CD4-positive, alpha-beta memory T cell (primary cell): ENCODE data around the gene PVALB. TPM values are rescaled to one million over a fixed set of nuclear protein-coding genes. Genes with fewer than 3 reads are reported as not detected.

Experiments used
- CTCF ChIA-PET: fragments of 350-600 bp; sonication (Branson Sonifier 250); formaldehyde crosslinking; loops from one replicate; lab custom pipeline; 2021; ENCODE audit warnings: inconsistent platforms; ENCODE audit not compliant: partially characterized antibody; lab: Charles Lee
- POLR2A ChIA-PET: fragments of 350-600 bp; sonication (Branson Sonifier 250); formaldehyde crosslinking; loops from one replicate; lab custom pipeline; 2021; ENCODE audit not compliant: partially characterized antibody; lab: Charles Lee
- DNase-seq, 5 donors: peaks; one replicate each; pipeline versions ENCODE4 v3.0.0 to v3.0.0-alpha.2; 2020 to 2022; ENCODE audit warnings: mixed read lengths in 1 of 5
- H3K27ac ChIP-seq: one replicate; pipeline ENCODE4 v1.7.0; 2013; ENCODE audit warnings: low read depth, low read length
- H3K27me3 ChIP-seq: 2 replicates; pipeline ENCODE4 v1.7.0; 2013; ENCODE audit warnings: mild to moderate bottlenecking, low read length, moderate library complexity; ENCODE audit not compliant: insufficient read depth
- H3K36me3 ChIP-seq: 2 replicates; pipeline ENCODE4 v1.7.0; 2013; ENCODE audit warnings: mild to moderate bottlenecking, low read length, moderate library complexity; ENCODE audit not compliant: insufficient read depth
- H3K4me1 ChIP-seq: 2 replicates; pipeline ENCODE4 v1.7.0; 2013; ENCODE audit warnings: mild to moderate bottlenecking, low read length, moderate library complexity; ENCODE audit not compliant: insufficient read depth
- H3K4me3 ChIP-seq, 2 donors: one replicate each; pipeline ENCODE4 v1.7.0; 2013; ENCODE audit warnings: low read length in 2 of 2, mild to moderate bottlenecking in 1 of 2
- H3K9me3 ChIP-seq, 2 donors: one replicate each; pipeline ENCODE4 v1.7.0; 2013; ENCODE audit warnings: low read length in 2 of 2, control low read depth in 1 of 2; ENCODE audit not compliant: control insufficient read depth in 1 of 2
- H3K27ac Mint-ChIP-seq, 7 donors: one replicate each; pipeline ENCODE4 v1.8.0; 2020 to 2021; ENCODE audit warnings: mixed read lengths in 7 of 7, mild to moderate bottlenecking in 6 of 7, inconsistent platforms in 3 of 7, moderate library complexity in 3 of 7
- H3K27me3 Mint-ChIP-seq, 2 donors: one replicate each; pipeline ENCODE4 v1.8.0; 2020 to 2021; ENCODE audit warnings: mixed read lengths in 2 of 2
- H3K36me3 Mint-ChIP-seq, 2 donors: one replicate each; pipeline ENCODE4 v1.8.0; 2020 to 2021; ENCODE audit warnings: mixed read lengths in 2 of 2, inconsistent platforms in 1 of 2, mild to moderate bottlenecking in 1 of 2
- H3K4me1 Mint-ChIP-seq, 4 donors: one replicate each; pipeline ENCODE4 v1.8.0; 2020 to 2021; ENCODE audit warnings: mixed read lengths in 4 of 4, mild to moderate bottlenecking in 1 of 4
- H3K4me3 Mint-ChIP-seq, 8 donors: one replicate each; pipeline ENCODE4 v1.8.0; 2020 to 2021; ENCODE audit warnings: mixed read lengths in 8 of 8, mild to moderate bottlenecking in 7 of 8, moderate library complexity in 6 of 8, inconsistent platforms in 3 of 8
- H3K9me3 Mint-ChIP-seq, 8 donors: one replicate each; pipeline ENCODE4 v1.8.0; 2020 to 2021; ENCODE audit warnings: mixed read lengths in 8 of 8, mild to moderate bottlenecking in 5 of 8, inconsistent platforms in 3 of 8, moderate library complexity in 1 of 8
- intact Hi-C: fragments of 100-400 bp; cut with micrococcal nuclease; formaldehyde crosslinking; loops from one replicate; pipeline ENCODE4 v1.15.1; 2023
- polyA plus RNA-seq, 2 donors: library from polyadenylated mRNA; unstranded; fragments of 300-500 nt; fragmentation: Illumina TruSeq; gene quantifications; one replicate each; pipeline ENCODE4 v1.2.3, GENCODE V29; 2021
- total RNA-seq, 2 experiments: library from RNA; stranded (reverse); gene quantifications; one replicate each; pipeline ENCODE4 v1.2.3, GENCODE V29; 2021

PVALB gene
- total and polyA plus RNA-seq, 4 experiments from 2014 or later: not detected

GRCh38 chr22:36787204-36787988 is 29.4 kb downstream of the PVALB start:
- Mint-ChIP-seq H3K36me3 (no peaks in the 10 kb centered on the region), H3K27ac (no peak overlapping the region), H3K4me3 (no peak overlapping the region), H3K27me3 (peaks cover 3 to 8% of the 10 kb centered on the region in 2 donors), H3K9me3 (peaks cover 0 to 1% (median 0%) of the 10 kb centered on the region in 8 donors), H3K4me1 (peaks cover 3 to 12% (median 4%) of the 10 kb centered on the region in 4 donors)
- Histone ChIP-seq H3K4me3 (no peak overlapping the region), H3K27ac (no peak overlapping the region), H3K4me1 (peaks cover 2% of the 10 kb centered on the region), H3K9me3 (no peaks in the 10 kb centered on the region), H3K27me3 (peaks cover 5% of the 10 kb centered on the region), H3K36me3 (no peaks in the 10 kb centered on the region)
- POLR2A ChIA-PET: no interaction called here
- CTCF ChIA-PET: interaction anchor here (0.9 to 3.1 kb wide), 5 partner anchors 29 to 188 kb away, joined by 3 to 14 read pairs (median 4); no protein-coding TSS in a partner anchor
- no peak for DNase-seq
- intact Hi-C loops: no loop called here

GRCh38 chr22:36783743-36784142 is 33.1 kb downstream of the PVALB start:
- H3K36me3 Mint-ChIP-seq: no peaks in the 10 kb centered on the region
- intact Hi-C loops: loop anchor here (5.0 kb wide), 1 partner anchor 674 kb away; no protein-coding TSS in a partner anchor
- H3K27ac Mint-ChIP-seq: peak overlapping the region in 1 of 7 donors; percentile 52

GRCh38 chr22:36781656-36782627 is 34.9 kb downstream of the PVALB start:
- H3K4me3 ChIP-seq: no peak overlapping the region
- H3K9me3 ChIP-seq: no peaks in the 10 kb centered on the region
- H3K4me1 ChIP-seq: peaks cover 12% of the 10 kb centered on the region
- H3K4me3 Mint-ChIP-seq: peak overlapping the region in 2 of 8 donors; percentile 46 to 75
- peak; percentile 80 to 86 (median 82) for DNase-seq
- H3K27me3 Mint-ChIP-seq: peaks cover 3 to 4% of the 10 kb centered on the region in 2 donors
- CTCF ChIA-PET: interaction anchor here (0.7 to 5.4 kb wide), 12 partner anchors 8 to 479 kb away, joined by 3 to 42 read pairs (median 4); no protein-coding TSS in a partner anchor
- peaks cover 6 to 24% (median 17%) of the 10 kb centered on the region in 4 donors for H3K4me1 Mint-ChIP-seq
- intact Hi-C loops: loop anchor here (1.0 to 5.0 kb wide), 4 partner anchors 74 to 675 kb away; no protein-coding TSS in a partner anchor
- peaks cover 0 to 1% (median 0%) of the 10 kb centered on the region in 8 donors for H3K9me3 Mint-ChIP-seq
- H3K36me3 ChIP-seq: no peaks in the 10 kb centered on the region
- H3K27ac Mint-ChIP-seq: peak overlapping the region; percentile 14 to 86 (median 67)
- H3K27ac ChIP-seq: no peak overlapping the region
- POLR2A ChIA-PET: interaction anchor here (1.6 kb wide), 1 partner anchor 195 kb away, joined by 8 read pairs; no protein-coding TSS in a partner anchor
- H3K36me3 Mint-ChIP-seq: no peaks in the 10 kb centered on the region
- peaks cover 5% of the 10 kb centered on the region for H3K27me3 ChIP-seq

More at GRCh38 chr22:36783743-36784142, 33.1 kb downstream of the PVALB start:
- CTCF ChIA-PET: interaction anchor here (1.3 to 5.4 kb wide), 5 partner anchors 8 to 193 kb away, joined by 3 to 42 read pairs (median 17); partner anchors contain the start of gene IFT27
- H3K36me3 ChIP-seq: no peaks in the 10 kb centered on the region
- H3K4me3 ChIP-seq: no peak overlapping the region
- Mint-ChIP-seq H3K9me3 (peaks cover 0 to 1% (median 0%) of the 10 kb centered on the region in 8 donors), H3K27me3 (peaks cover 3 to 4% of the 10 kb centered on the region in 2 donors), H3K4me1 (peaks cover 5 to 18% (median 9%) of the 10 kb centered on the region in 4 donors), H3K4me3 (no peak overlapping the region)
- H3K9me3 ChIP-seq: no peaks in the 10 kb centered on the region
- peaks cover 10% of the 10 kb centered on the region for H3K4me1 ChIP-seq
- DNase-seq: no peak
- H3K27ac ChIP-seq: no peak overlapping the region
- POLR2A ChIA-PET: no interaction called here
- H3K27me3 ChIP-seq: peaks cover 5% of the 10 kb centered on the region

GRCh38 chr22:36778020-36778419 is 38.8 kb downstream of the PVALB start:
- intact Hi-C loops: loop anchor here (10.0 kb wide), 1 partner anchor 1473 kb away; no protein-coding TSS in a partner anchor
- H3K27me3 ChIP-seq: no peaks in the 10 kb centered on the region
- H3K4me1 ChIP-seq: peaks cover 27% of the 10 kb centered on the region
- no peak for DNase-seq
- Mint-ChIP-seq H3K9me3 (no peaks in the 10 kb centered on the region), H3K27me3 (no peaks in the 10 kb centered on the region), H3K4me3 (peak overlapping the region in 5 of 8 donors; percentile 34 to 79 (median 60)), H3K4me1 (peaks cover 18 to 40% (median 29%) of the 10 kb centered on the region in 4 donors), H3K36me3 (peaks cover 0 to 2% of the 10 kb centered on the region in 2 donors), H3K27ac (peak overlapping the region in 6 of 7 donors; percentile 24 to 75 (median 50))
- no peaks in the 10 kb centered on the region for H3K36me3 ChIP-seq
- ChIA-PET POLR2A (no interaction called here), CTCF (no interaction called here)
- no peak overlapping the region for H3K4me3 ChIP-seq
- no peak overlapping the region for H3K27ac ChIP-seq
- no peaks in the 10 kb centered on the region for H3K9me3 ChIP-seq

GRCh38 chr22:36776722-36777121 is 40.1 kb downstream of the PVALB start:
- H3K27ac ChIP-seq: peak overlapping the region; percentile 73
- H3K36me3 Mint-ChIP-seq: peaks cover 5 to 7% of the 10 kb centered on the region in 2 donors
- peak overlapping the region; percentile 85 to 95 (median 91) for H3K4me3 Mint-ChIP-seq
- H3K9me3 Mint-ChIP-seq: no peaks in the 10 kb centered on the region
- H3K4me3 ChIP-seq: peak overlapping the region in 1 of 2 donors; percentile 37
- no peaks in the 10 kb centered on the region for H3K36me3 ChIP-seq
- H3K9me3 ChIP-seq: no peaks in the 10 kb centered on the region
- intact Hi-C loops: loop anchor here (1.0 to 10.0 kb wide), 5 partner anchors 202 to 1472 kb away; partner anchors contain the start of genes EIF3D and KCTD17
- ChIA-PET POLR2A (interaction anchor here (0.7 to 2.3 kb wide), 12 partner anchors 18 to 831 kb away, joined by 3 to 20 read pairs (median 5); partner anchors contain the start of genes EIF3D, GGA1, IL2RB and MFNG), CTCF (interaction anchor here (1.0 to 3.2 kb wide), 8 partner anchors 11 to 268 kb away, joined by 3 to 19 read pairs (median 6); no protein-coding TSS in a partner anchor)
- H3K4me1 Mint-ChIP-seq: peaks cover 13 to 32% (median 24%) of the 10 kb centered on the region in 4 donors
- peak in 1 of 5 donors; percentile 44 for DNase-seq
- peak overlapping the region; percentile 93 to 99 (median 96) for H3K27ac Mint-ChIP-seq
- H3K4me1 ChIP-seq: peaks cover 19% of the 10 kb centered on the region
- H3K27me3 ChIP-seq: no peaks in the 10 kb centered on the region
- no peaks in the 10 kb centered on the region for H3K27me3 Mint-ChIP-seq

DNA sequence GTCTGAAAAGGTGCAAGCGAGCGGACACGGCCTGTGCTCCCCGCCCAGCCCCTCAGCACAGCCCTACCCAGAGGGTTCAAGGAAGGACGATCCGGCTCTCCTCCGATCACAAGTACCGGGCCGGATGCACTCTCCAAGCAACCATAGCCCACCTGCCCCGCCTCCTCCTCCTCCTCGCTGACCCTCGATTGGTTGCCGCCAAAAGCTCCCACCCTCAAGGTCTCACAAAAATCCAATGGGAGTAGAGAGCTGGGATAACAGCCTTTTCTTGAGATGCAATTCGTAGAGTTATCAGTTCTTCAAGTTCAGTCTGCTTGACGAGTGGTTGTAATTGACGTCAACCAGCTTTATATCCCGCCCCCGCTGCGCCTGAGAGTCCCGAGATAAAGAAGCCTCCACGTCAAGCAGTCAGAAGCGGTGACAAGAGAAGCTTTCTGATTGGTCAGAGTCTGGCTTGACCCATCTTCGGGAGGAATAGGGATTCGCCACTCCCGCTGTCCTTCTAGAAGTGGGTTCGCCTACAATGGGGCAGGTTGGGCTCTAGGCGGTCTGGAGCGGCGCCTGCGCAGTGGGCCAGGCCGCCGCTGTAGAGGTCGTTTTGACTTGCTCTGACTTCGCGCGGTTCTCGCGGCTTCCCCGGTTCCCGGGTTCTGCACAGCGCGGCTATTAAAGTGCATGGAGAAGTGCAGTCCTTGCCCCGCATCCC is 40.7 kb downstream of the PVALB start, which contains the start of gene IFT27:
TSS of gene IFT27 (minus strand) at position 156 of the 706 bp plus-strand sequence. CDS start 412 bp downstream, outside the sequence.
- intact Hi-C loops: loop anchor here (1.0 to 10.0 kb wide), 5 partner anchors 202 to 1471 kb away; partner anchors contain the start of genes EIF3D and KCTD17
- no peaks in the 10 kb centered on the region for H3K27me3 ChIP-seq
- peak within 1 kb of the TSS; percentile 93 to 99 (median 98) for H3K27ac Mint-ChIP-seq
- H3K9me3 Mint-ChIP-seq: no peaks in the 10 kb centered on the region
- no peaks in the 10 kb centered on the region for H3K27me3 Mint-ChIP-seq
- H3K27ac ChIP-seq: peak within 1 kb of the TSS; percentile 73
- ChIA-PET CTCF (interaction anchor here (0.9 to 3.2 kb wide), 10 partner anchors 8 to 423 kb away, joined by 3 to 19 read pairs (median 4); no protein-coding TSS in a partner anchor), POLR2A (interaction anchor here (0.7 to 2.3 kb wide), 19 partner anchors 18 to 832 kb away, joined by 3 to 20 read pairs (median 4); partner anchors contain the start of genes EIF3D, FOXRED2, GGA1 and IL2RB)
- no peaks in the 10 kb centered on the region for H3K9me3 ChIP-seq
- peaks cover 16 to 32% (median 24%) of the 10 kb centered on the region in 4 donors for H3K4me1 Mint-ChIP-seq
- peak; percentile 96 to 100 (median 99) for DNase-seq
- H3K36me3 Mint-ChIP-seq: peaks cover 7% of the 10 kb centered on the region in 2 donors
- peak within 1 kb of the TSS; percentile 51 to 64 for H3K4me3 ChIP-seq
- peak within 1 kb of the TSS; percentile 89 to 97 (median 92) for H3K4me3 Mint-ChIP-seq
- H3K4me1 ChIP-seq: peaks cover 17% of the 10 kb centered on the region
- H3K36me3 ChIP-seq: no peaks in the 10 kb centered on the region
